Measurements from ENCODE around the gene SERPINA5.

DNA sequence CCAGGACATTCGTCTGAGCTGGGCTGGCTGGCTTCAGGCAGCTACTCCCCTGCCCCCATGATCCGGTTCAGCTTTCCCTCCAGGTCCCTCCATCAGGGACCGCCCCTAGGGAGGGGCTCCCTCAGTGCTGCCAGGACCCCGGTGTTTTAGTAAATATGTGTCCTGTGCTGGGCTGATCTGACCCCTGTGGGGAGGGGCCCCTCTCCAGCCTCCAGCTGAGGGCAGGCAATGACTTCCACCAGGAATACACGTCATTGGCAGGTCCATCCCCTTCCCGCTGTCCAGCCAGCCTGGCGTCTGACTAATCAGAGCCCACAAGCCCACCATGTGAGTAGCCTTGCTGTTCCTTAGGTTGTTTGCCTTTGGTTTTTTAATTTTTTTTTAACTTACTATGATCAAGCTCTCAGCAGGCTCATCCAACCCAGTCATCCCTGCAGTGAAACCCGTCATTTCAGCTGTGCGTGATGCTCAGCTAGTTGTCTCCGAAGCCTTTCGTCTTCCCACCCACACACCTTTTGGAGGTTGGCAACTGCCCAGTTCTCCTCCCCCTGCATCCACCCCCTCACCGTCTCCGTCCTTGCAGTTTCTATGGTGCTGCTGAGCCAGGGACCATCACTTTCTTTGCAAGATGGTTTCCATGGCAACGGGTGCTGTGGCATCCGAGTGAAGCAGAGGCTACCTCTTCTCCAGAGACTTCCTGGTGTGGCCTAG is 35.9 kb upstream of the SERPINA5 start:
- TF ChIP-seq ELF4 (IDR thresholded peaks at IDR 0.05) (no peak), TARDBP (IDR thresholded peaks at IDR 0.05) (no peak), BHLHE40 (IDR thresholded peaks at IDR 0.05; ENCODE audit: borderline replicate concordance) (no peak), CTBP1 (IDR thresholded peaks at IDR 0.05; ENCODE audit: borderline replicate concordance) (no peak), ZNF384 (IDR thresholded peaks at IDR 0.05) (no peak), SP1 (IDR thresholded peaks at IDR 0.05) (no peak), NFRKB (IDR thresholded peaks at IDR 0.05) (no peak), FOXK2 (IDR thresholded peaks at IDR 0.05) (no peak), L3MBTL2 (conservative IDR thresholded peaks at IDR 0.05) (no peak)

All from HEK293T (cell line).